Liver (tissue), 9 donors: ENCODE results near the gene ESCO1. TPM values are rescaled to one million over a fixed set of nuclear protein-coding genes. Genes with fewer than 3 reads are reported as not detected.

Source experiments
- DNase-seq: peaks from one replicate; pipeline ENCODE4 v3.0.0-alpha.2; 2017; ENCODE audit warnings: low spot score
- H3K27ac ChIP-seq, 2 donors: one replicate each; pipeline ENCODE4 v1.7.0; 2013; ENCODE audit warnings: inconsistent platforms in 2 of 2, low read length in 2 of 2, control low read depth in 1 of 2, low read depth in 1 of 2, mild to moderate bottlenecking in 1 of 2
- H3K27me3 ChIP-seq, 4 donors: one replicate each; pipeline versions ENCODE4 v1.6.1 to v1.7.0; 2013; ENCODE audit warnings: low read length in 3 of 4, inconsistent platforms in 1 of 4, mild to moderate bottlenecking in 1 of 4, moderate library complexity in 1 of 4; ENCODE audit not compliant: control insufficient read depth in 4 of 4, insufficient read depth in 4 of 4
- H3K36me3 ChIP-seq, 4 donors: one replicate each; pipeline versions ENCODE4 v1.6.1 to v1.7.0; 2013; ENCODE audit warnings: low read length in 3 of 4, mild to moderate bottlenecking in 3 of 4, low read depth in 1 of 4, moderate library complexity in 1 of 4; ENCODE audit not compliant: control insufficient read depth in 4 of 4, insufficient read depth in 3 of 4
- H3K4me1 ChIP-seq, 4 donors: one replicate each; pipeline versions ENCODE4 v1.6.1 to v1.7.0; 2013; ENCODE audit warnings: low read length in 3 of 4, mild to moderate bottlenecking in 3 of 4, moderate library complexity in 1 of 4; ENCODE audit not compliant: control insufficient read depth in 4 of 4, insufficient read depth in 4 of 4
- H3K4me3 ChIP-seq, 3 donors: one replicate each; pipeline versions ENCODE4 v1.6.1 to v1.7.0; 2013; ENCODE audit warnings: low read length in 3 of 3, control low read depth in 1 of 3, low read depth in 1 of 3, mild to moderate bottlenecking in 1 of 3
- H3K9ac ChIP-seq, 2 donors: one replicate each; pipeline ENCODE4 v1.7.0; 2013; ENCODE audit warnings: low read length in 2 of 2, mild to moderate bottlenecking in 2 of 2, moderate library complexity in 2 of 2, control low read depth in 1 of 2, low read depth in 1 of 2
- H3K9me3 ChIP-seq, 4 donors: one replicate each; pipeline versions ENCODE4 v1.6.1 to v1.7.0; 2013; ENCODE audit warnings: low read length in 3 of 4; ENCODE audit not compliant: control insufficient read depth in 4 of 4
- CTCF ChIP-seq: fragments of 150-350 bp; IDR thresholded peaks from 2 replicates; pipeline ENCODE4 v1.5.1; 2017; ENCODE audit warnings: improper control_type of control experiment, low read depth, low read length; ENCODE audit not compliant: missing input control
- EGR1 ChIP-seq, 2 donors: IDR thresholded peaks; 2 replicates each; pipeline ENCODE4 v1.6.1; 2016 to 2018; ENCODE audit warnings: antibody characterized with exemption in 2 of 2, low read depth in 2 of 2
- FOXA1 ChIP-seq: IDR thresholded peaks from 2 replicates; pipeline ENCODE4 v1.6.1; 2016; ENCODE audit warnings: antibody characterized with exemption
- FOXA2 ChIP-seq: IDR thresholded peaks from 2 replicates; pipeline ENCODE4 v1.6.1; 2016; ENCODE audit warnings: antibody characterized with exemption
- GABPA ChIP-seq, 2 donors: IDR thresholded peaks in 1 of 2; conservative IDR thresholded peaks in 1 of 2; 2 replicates each; pipeline ENCODE4 v1.6.1; 2016; ENCODE audit warnings: antibody characterized with exemption in 2 of 2, mild to moderate bottlenecking in 1 of 2, moderate library complexity in 1 of 2
- HNF4A ChIP-seq, 2 donors: conservative IDR thresholded peaks; 2 replicates each; pipeline ENCODE4 v1.6.1; 2016; ENCODE audit warnings: antibody characterized with exemption in 2 of 2, mild to moderate bottlenecking in 2 of 2
- HNF4G ChIP-seq: IDR thresholded peaks from 2 replicates; pipeline ENCODE4 v1.6.1; 2016; ENCODE audit warnings: antibody characterized with exemption
- JUND ChIP-seq, 2 donors: IDR thresholded peaks; 2 replicates each; pipeline ENCODE4 v1.6.1; 2016; ENCODE audit warnings: antibody characterized with exemption in 2 of 2
- MAX ChIP-seq: IDR thresholded peaks from 2 replicates; pipeline ENCODE4 v1.6.1; 2016; ENCODE audit warnings: antibody characterized with exemption
- NR2F2 ChIP-seq: IDR thresholded peaks from 2 replicates; pipeline ENCODE4 v1.6.1; 2016; ENCODE audit warnings: antibody characterized with exemption
- RAD21 ChIP-seq, 2 donors: IDR thresholded peaks; 2 replicates each; pipeline ENCODE4 v1.6.1; 2016; ENCODE audit warnings: antibody characterized with exemption in 2 of 2, mild to moderate bottlenecking in 2 of 2
- REST ChIP-seq: IDR thresholded peaks from 2 replicates; pipeline ENCODE4 v1.6.1; 2016; ENCODE audit warnings: antibody characterized with exemption, mild to moderate bottlenecking
- RXRA ChIP-seq, 2 donors: IDR thresholded peaks; 2 replicates each; pipeline ENCODE4 v1.6.1; 2017 to 2018; ENCODE audit warnings: antibody characterized with exemption in 2 of 2, mild to moderate bottlenecking in 1 of 2
- SP1 ChIP-seq: IDR thresholded peaks from 2 replicates; pipeline ENCODE4 v1.6.1; 2018; ENCODE audit warnings: antibody characterized with exemption, mild to moderate bottlenecking
- TAF1 ChIP-seq: conservative IDR thresholded peaks from 2 replicates; pipeline ENCODE4 v1.6.1; 2016; ENCODE audit warnings: antibody characterized with exemption, mild to moderate bottlenecking
- YY1 ChIP-seq: IDR thresholded peaks from 2 replicates; pipeline ENCODE4 v1.6.1; 2016; ENCODE audit warnings: antibody characterized with exemption, mild to moderate bottlenecking
- WGBS: extraction: QIAGEN DNeasy Blood & Tissue Kit; methylation state at CpG from one replicate; pipeline ENCODE4 v1.1.7; 2013; 5-methylcytosine and 5-hydroxymethylcytosine counted together
- polyA plus RNA-seq, 2 donors: library from polyadenylated mRNA; stranded (reverse) in 1 of 2; unstranded in 1 of 2; fragments of 200-250 nt in 1 of 2; fragments of >200 nt in 1 of 2; fragmentation: Nextera tagmentation in 1 of 2; extraction: Ambion mirVana in 1 of 2; gene quantifications; one replicate each; pipeline versions ENCODE4 v1.2.1 to v1.2.3, GENCODE V29; 2013 to 2015
- total RNA-seq, 2 donors: library from RNA; depleted of rRNA; stranded (reverse); fragments of >200 nt; gene quantifications; one replicate each; pipeline ENCODE4 v1.2.3, GENCODE V29; 2014
- TF ChIP-seq, protein P1 (sequence below): IDR thresholded peaks from 2 replicates; pipeline ENCODE4 v1.6.1; 2016; ENCODE audit warnings: antibody characterized with exemption
- TF ChIP-seq, protein P2 (sequence below): IDR thresholded peaks from 2 replicates; pipeline ENCODE4 v1.6.1; 2016; ENCODE audit warnings: antibody characterized with exemption
- donor health status: healthy.
- donor health status: healthy.
- donor health status: healthy.
- donor health status: healthy.
- donor health status: healthy.

The ESCO1 gene
- total and polyA plus RNA-seq, 4 donors: 3.7 to 10.3 (median 7.6) TPM

- H3K4me3 ChIP-seq: no peak overlapping the region
- no peak overlapping the region for H3K9ac ChIP-seq
- peak overlapping the region; percentile 41 to 71 for H3K27ac ChIP-seq
- no peak for TF ChIP-seq TAF1
- no peak for TF ChIP-seq HNF4G
- TF ChIP-seq NR2F2: no peak
- TF ChIP-seq, protein P1, sequence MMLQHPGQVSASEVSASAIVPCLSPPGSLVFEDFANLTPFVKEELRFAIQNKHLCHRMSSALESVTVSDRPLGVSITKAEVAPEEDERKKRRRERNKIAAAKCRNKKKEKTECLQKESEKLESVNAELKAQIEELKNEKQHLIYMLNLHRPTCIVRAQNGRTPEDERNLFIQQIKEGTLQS: no peak
- TF ChIP-seq JUND (IDR thresholded peaks at IDR 0.05): no peak
- TF ChIP-seq YY1: no peak
- TF ChIP-seq GABPA (IDR thresholded peaks at IDR 0.05 in 1 of 2, conservative IDR thresholded peaks at IDR 0.05 in 1 of 2): no peak
- TF ChIP-seq RXRA (IDR thresholded peaks at IDR 0.05): peak in 1 of 2 donors; percentile 47
- TF ChIP-seq FOXA2: peak; percentile 78
- no peak for TF ChIP-seq REST
- no peak for TF ChIP-seq RAD21 (IDR thresholded peaks at IDR 0.05)
- TF ChIP-seq CTCF: no peak
- no peak for TF ChIP-seq EGR1 (IDR thresholded peaks at IDR 0.05; ENCODE audit: low read depth in 2 of 2)
- peak; percentile 65 for TF ChIP-seq FOXA1
- TF ChIP-seq HNF4A (conservative IDR thresholded peaks at IDR 0.05): no peak
- no peak for TF ChIP-seq MAX
- no peak for TF ChIP-seq SP1
- TF ChIP-seq, protein P2, sequence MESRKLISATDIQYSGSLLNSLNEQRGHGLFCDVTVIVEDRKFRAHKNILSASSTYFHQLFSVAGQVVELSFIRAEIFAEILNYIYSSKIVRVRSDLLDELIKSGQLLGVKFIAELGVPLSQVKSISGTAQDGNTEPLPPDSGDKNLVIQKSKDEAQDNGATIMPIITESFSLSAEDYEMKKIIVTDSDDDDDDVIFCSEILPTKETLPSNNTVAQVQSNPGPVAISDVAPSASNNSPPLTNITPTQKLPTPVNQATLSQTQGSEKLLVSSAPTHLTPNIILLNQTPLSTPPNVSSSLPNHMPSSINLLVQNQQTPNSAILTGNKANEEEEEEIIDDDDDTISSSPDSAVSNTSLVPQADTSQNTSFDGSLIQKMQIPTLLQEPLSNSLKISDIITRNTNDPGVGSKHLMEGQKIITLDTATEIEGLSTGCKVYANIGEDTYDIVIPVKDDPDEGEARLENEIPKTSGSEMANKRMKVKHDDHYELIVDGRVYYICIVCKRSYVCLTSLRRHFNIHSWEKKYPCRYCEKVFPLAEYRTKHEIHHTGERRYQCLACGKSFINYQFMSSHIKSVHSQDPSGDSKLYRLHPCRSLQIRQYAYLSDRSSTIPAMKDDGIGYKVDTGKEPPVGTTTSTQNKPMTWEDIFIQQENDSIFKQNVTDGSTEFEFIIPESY: no peak
- no peaks in the 10 kb centered on the region for H3K27me3 ChIP-seq
- DNase-seq: no peak
- no peaks in the 10 kb centered on the region for H3K9me3 ChIP-seq
- WGBS: 45% methylated on average over 3 of the region's 3 CpGs
- H3K4me1 ChIP-seq: peaks cover 5 to 19% (median 12%) of the 10 kb centered on the region in 4 donors
- H3K36me3 ChIP-seq: no peaks in the 10 kb centered on the region
Measured at GRCh38 chr18:21638822-21639221, 38.3 kb upstream of the ESCO1 start.
